ENCODE data around the gene NYAP1. TPM values are rescaled to one million over a fixed set of nuclear protein-coding genes. Genes with fewer than 3 reads are reported as not detected.

NYAP1 gene
- total RNA-seq, 1 experiment from 2014 or later, result 1.3 TPM

DNA sequence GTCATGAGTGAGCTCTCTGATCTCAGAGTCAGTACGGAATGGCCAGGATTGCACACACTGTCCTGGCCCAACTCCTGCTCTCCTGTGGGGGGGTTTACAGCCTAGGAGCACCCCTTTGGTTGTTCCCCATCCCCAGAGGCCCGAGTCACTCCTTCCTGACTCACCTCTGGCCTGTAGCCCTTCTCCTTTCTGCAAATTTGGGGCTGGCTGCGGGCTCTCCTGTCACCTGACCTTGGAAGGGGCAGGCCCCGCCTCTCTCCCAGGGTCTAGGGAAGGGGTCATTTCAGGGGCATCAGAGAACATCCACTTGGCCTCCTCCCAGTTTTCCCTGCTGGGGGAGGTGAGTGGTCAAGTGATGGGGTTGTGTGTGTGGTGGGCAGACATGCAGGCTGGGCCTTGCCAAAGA is 1.7 kb downstream of the NYAP1 start:
- POLR2A ChIA-PET (ENCODE audit: low non-redundant PET), result no interaction called here
- TF ChIP-seq, protein P1, sequence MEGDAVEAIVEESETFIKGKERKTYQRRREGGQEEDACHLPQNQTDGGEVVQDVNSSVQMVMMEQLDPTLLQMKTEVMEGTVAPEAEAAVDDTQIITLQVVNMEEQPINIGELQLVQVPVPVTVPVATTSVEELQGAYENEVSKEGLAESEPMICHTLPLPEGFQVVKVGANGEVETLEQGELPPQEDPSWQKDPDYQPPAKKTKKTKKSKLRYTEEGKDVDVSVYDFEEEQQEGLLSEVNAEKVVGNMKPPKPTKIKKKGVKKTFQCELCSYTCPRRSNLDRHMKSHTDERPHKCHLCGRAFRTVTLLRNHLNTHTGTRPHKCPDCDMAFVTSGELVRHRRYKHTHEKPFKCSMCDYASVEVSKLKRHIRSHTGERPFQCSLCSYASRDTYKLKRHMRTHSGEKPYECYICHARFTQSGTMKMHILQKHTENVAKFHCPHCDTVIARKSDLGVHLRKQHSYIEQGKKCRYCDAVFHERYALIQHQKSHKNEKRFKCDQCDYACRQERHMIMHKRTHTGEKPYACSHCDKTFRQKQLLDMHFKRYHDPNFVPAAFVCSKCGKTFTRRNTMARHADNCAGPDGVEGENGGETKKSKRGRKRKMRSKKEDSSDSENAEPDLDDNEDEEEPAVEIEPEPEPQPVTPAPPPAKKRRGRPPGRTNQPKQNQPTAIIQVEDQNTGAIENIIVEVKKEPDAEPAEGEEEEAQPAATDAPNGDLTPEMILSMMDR (conservative IDR thresholded peaks at IDR 0.05; ENCODE audit: low read depth, low read length), result no peak
- TF ChIP-seq EZH2 (IDR thresholded peaks at IDR 0.05; ENCODE audit: borderline replicate concordance, low read depth, low read length, poor library complexity, severe bottlenecking), result no peak
- no TSS peak for BruUV-seq (replicated peaks)
- Histone ChIP-seq H3K27ac (ENCODE audit: low read depth, low read length, poor library complexity, severe bottlenecking) (no peak overlapping the region), H3K4me1 (ENCODE audit: insufficient read depth, low read length, poor library complexity, severe bottlenecking) (peaks cover 10% of the 10 kb centered on the region), H3K27me3 (replicated peaks; ENCODE audit: insufficient read depth, low read depth, low read length, poor library complexity) (no peaks in the 10 kb centered on the region), H3K4me3 (ENCODE audit: low read depth, low read length, poor library complexity, severe bottlenecking) (no peak overlapping the region), H3K9me3 (ENCODE audit: low read depth, low read length, poor library complexity, severe bottlenecking) (no peaks in the 10 kb centered on the region), H3K36me3 (ENCODE audit: insufficient read depth, low read length, poor library complexity, severe bottlenecking) (no peaks in the 10 kb centered on the region)
- no peak for DNase-seq (ENCODE audit: low spot score)
- intact Hi-C loops (cut with micrococcal nuclease; ENCODE audit: unreplicated experiment), result no loop called here
- CTCF ChIA-PET, result no interaction called here

DNA sequence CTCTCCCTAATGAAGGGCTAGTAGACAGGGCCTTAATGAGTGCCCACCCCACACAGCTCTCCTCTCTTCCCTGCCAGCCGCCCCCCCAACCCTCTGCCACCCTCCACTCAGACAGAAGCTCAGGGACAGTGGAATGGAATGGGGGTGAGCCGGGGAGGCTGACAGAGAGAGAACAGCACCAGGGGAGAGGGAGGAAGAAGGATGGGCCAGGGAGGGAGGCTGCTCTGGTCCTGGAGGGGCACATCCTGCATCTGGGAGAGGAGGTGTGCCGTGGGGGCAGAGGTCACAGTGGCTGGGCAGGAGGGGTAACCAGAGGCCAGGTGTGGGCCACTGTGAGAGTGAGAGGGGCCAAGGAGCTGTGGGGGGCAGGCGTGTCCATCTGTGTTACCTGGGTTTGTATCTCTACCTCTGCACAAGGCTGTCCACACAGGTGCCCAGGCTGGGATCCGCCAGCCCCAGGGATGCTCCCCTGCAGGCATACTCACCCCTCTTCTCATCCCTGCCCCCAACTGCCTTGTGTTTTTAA is 2.4 kb downstream of the NYAP1 start:
- no TSS peak for BruUV-seq (replicated peaks)
- no peak overlapping the region for H3K27ac ChIP-seq (ENCODE audit: low read depth, low read length, poor library complexity, severe bottlenecking)
- peaks cover 10% of the 10 kb centered on the region for H3K4me1 ChIP-seq (ENCODE audit: insufficient read depth, low read length, poor library complexity, severe bottlenecking)
- ChIA-PET CTCF (no interaction called here), POLR2A (ENCODE audit: low non-redundant PET) (no interaction called here)
- no peak for DNase-seq (ENCODE audit: low spot score)
- H3K9me3 ChIP-seq (ENCODE audit: low read depth, low read length, poor library complexity, severe bottlenecking), result no peaks in the 10 kb centered on the region
- H3K36me3 ChIP-seq (ENCODE audit: insufficient read depth, low read length, poor library complexity, severe bottlenecking), result no peaks in the 10 kb centered on the region
- no peaks in the 10 kb centered on the region for H3K27me3 ChIP-seq (replicated peaks; ENCODE audit: insufficient read depth, low read depth, low read length, poor library complexity)
- intact Hi-C loops (cut with micrococcal nuclease; ENCODE audit: unreplicated experiment), result no loop called here
- no peak for TF ChIP-seq EZH2 (IDR thresholded peaks at IDR 0.05; ENCODE audit: borderline replicate concordance, low read depth, low read length, poor library complexity, severe bottlenecking)
- TF ChIP-seq, protein P1 (conservative IDR thresholded peaks at IDR 0.05; ENCODE audit: low read depth, low read length), result no peak
- H3K4me3 ChIP-seq (ENCODE audit: low read depth, low read length, poor library complexity, severe bottlenecking), result no peak overlapping the region

DNA sequence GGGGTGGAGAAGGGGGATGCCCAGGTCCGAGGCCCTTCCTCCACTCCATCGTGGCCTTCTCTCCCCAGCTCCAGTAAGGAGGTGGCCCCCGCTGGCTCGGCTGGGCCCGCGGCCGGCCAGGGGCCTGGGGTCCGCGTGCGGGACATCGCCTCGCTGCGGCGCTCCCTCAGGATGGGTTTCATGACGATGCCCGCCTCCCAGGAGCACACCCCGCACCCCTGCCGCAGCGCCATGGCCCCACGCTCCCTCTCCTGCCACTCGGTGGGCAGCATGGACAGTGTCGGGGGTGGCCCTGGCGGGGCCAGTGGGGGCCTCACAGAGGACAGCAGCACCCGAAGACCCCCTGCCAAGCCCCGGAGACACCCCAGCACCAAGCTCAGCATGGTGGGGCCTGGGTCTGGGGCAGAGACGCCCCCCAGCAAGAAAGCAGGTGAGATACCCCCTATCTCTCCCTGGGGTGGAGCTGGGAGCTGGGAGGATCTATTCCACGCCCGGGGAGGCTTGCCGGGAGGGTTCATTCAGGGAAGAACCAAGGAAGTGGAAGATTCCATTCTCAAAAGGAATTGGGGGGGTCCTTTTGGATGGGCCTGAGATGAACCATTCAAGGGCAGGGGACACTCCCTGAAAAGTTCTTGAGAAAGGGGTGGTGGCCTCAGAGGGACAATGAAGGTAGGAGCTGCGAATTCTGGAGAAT is 3.2 kb downstream of the NYAP1 start:
- Histone ChIP-seq H3K9me3 (ENCODE audit: low read depth, low read length, poor library complexity, severe bottlenecking) (no peaks in the 10 kb centered on the region), H3K4me3 (ENCODE audit: low read depth, low read length, poor library complexity, severe bottlenecking) (no peak overlapping the region), H3K36me3 (ENCODE audit: insufficient read depth, low read length, poor library complexity, severe bottlenecking) (no peaks in the 10 kb centered on the region), H3K27me3 (replicated peaks; ENCODE audit: insufficient read depth, low read depth, low read length, poor library complexity) (no peaks in the 10 kb centered on the region), H3K4me1 (ENCODE audit: insufficient read depth, low read length, poor library complexity, severe bottlenecking) (peaks cover 10% of the 10 kb centered on the region), H3K27ac (ENCODE audit: low read depth, low read length, poor library complexity, severe bottlenecking) (no peak overlapping the region)
- ChIA-PET POLR2A (ENCODE audit: low non-redundant PET) (no interaction called here), CTCF (no interaction called here)
- no TSS peak for BruUV-seq (replicated peaks)
- intact Hi-C loops (cut with micrococcal nuclease; ENCODE audit: unreplicated experiment), result no loop called here
- DNase-seq (ENCODE audit: low spot score), result peak; percentile 82
- TF ChIP-seq, protein P1 (conservative IDR thresholded peaks at IDR 0.05; ENCODE audit: low read depth, low read length), result no peak
- TF ChIP-seq EZH2 (IDR thresholded peaks at IDR 0.05; ENCODE audit: borderline replicate concordance, low read depth, low read length, poor library complexity, severe bottlenecking), result no peak

Data from A673 (cell line).